Type B pancreatic cell (in vitro differentiated cells): ENCODE results near the gene ELL. TPM values are rescaled to one million over a fixed set of nuclear protein-coding genes. Genes with fewer than 3 reads are reported as not detected.

Experiments
- DNase-seq: peaks from one replicate; pipeline ENCODE4 v3.0.0; 2021; ENCODE audit warnings: mixed read lengths; ENCODE audit not compliant: unreplicated experiment; ENCODE audit errors: extremely low spot score
- H3K27ac Mint-ChIP-seq: 2 replicates; pipeline ENCODE4 v1.8.0; 2021; ENCODE audit warnings: mild to moderate bottlenecking, mixed read lengths
- H3K27me3 Mint-ChIP-seq: 2 replicates; pipeline ENCODE4 v1.8.0; 2021; ENCODE audit warnings: mixed read lengths
- H3K36me3 Mint-ChIP-seq: 2 replicates; pipeline ENCODE4 v1.8.0; 2021; ENCODE audit warnings: mixed read lengths
- H3K4me1 Mint-ChIP-seq: one replicate; pipeline ENCODE4 v1.8.0; 2021; ENCODE audit warnings: mixed read lengths; ENCODE audit not compliant: unreplicated experiment
- H3K4me3 Mint-ChIP-seq: 2 replicates; pipeline ENCODE4 v1.8.0; 2021; ENCODE audit warnings: mild to moderate bottlenecking, mixed read lengths
- H3K9me3 Mint-ChIP-seq: 2 replicates; pipeline ENCODE4 v1.8.0; 2021; ENCODE audit warnings: mixed read lengths
- CTCF ChIP-seq: fragments of 200-600 bp; sonication (generic); conservative IDR thresholded peaks from 2 replicates; pipeline ENCODE4 v1.5.0; 2021; ENCODE audit warnings: antibody characterized with exemption, mild to moderate bottlenecking
- total RNA-seq: library from RNA; stranded (reverse); gene quantifications from 2 replicates; pipeline ENCODE4 v1.2.1, GENCODE V29; 2021; ENCODE audit warnings: low replicate concordance

Gene ELL
- total RNA-seq, 1 donor from 2014 or later = 13.6 TPM

DNA sequence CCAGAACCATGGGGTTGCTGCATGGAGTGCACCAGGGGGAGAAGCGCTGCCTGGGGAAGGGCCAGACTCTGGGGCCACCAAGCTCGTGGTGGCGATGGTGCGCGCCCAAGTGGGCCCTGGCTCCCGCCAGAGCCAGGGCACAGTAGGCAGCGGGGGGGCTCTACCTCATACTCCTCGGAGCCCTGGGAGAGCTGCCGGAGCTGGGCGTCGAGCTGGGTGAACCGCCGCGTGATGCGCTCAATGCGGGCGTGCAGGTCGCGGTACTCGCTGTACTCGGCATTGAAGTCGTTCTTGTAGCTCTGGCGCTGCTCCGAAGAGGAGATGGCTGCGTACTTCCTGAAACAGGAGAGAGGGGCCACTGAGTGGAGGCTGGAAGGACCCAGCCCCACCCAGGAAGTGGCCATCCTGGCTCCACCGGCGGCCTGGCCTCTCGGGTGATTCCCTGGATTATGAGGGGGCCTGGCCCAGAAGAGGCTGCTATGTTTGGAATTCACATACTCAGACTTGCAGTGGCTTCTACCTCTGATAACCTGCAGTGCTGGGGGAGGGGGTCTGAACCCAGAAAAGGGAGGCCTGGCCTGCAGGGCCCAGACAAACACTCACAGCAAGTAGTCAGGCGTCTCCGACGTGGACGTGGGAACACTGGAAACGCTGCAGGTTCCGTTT is 75.6 kb downstream of the ELL start:
- H3K4me1 Mint-ChIP-seq = peaks cover 12% of the 10 kb centered on the region
- H3K36me3 Mint-ChIP-seq = peaks cover 5% of the 10 kb centered on the region
- H3K27ac Mint-ChIP-seq = no peak overlapping the region
- no peak for DNase-seq
- no peaks in the 10 kb centered on the region for H3K27me3 Mint-ChIP-seq
- TF ChIP-seq CTCF = no peak
- H3K9me3 Mint-ChIP-seq = no peaks in the 10 kb centered on the region
- no peak overlapping the region for H3K4me3 Mint-ChIP-seq

- Mint-ChIP-seq H3K27ac (no peak overlapping the region), H3K4me3 (no peak overlapping the region), H3K36me3 (peaks cover 5% of the 10 kb centered on the region), H3K4me1 (peaks cover 9% of the 10 kb centered on the region), H3K9me3 (no peaks in the 10 kb centered on the region), H3K27me3 (no peaks in the 10 kb centered on the region)
- TF ChIP-seq CTCF = no peak
- DNase-seq = no peak
Observed at GRCh38 chr19:18445262-18445948, 76.5 kb downstream of the ELL start.

DNA sequence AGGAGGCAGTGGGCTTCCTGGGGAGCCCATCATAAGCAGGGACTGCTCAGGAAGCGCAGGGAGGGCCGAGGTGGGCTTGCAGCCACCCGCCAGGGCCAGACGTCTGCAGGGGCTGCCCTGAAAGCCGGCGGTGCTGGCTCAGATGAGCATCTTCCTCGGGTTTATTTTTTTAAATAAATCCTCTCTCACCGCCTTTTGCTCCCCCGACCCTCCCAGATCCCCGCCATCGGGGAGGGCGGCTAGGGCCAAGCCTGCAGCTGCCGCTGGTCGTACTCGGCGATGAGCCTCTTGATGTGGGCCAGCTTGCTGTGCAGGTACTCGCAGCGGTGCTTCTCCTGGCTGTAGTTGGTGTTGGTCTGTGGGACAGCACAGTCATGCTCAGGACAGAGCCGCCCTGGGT is 77.4 kb downstream of the ELL start:
- Mint-ChIP-seq H3K9me3 (no peaks in the 10 kb centered on the region), H3K4me1 (peaks cover 12% of the 10 kb centered on the region), H3K27me3 (no peaks in the 10 kb centered on the region), H3K27ac (no peak overlapping the region), H3K36me3 (peaks cover 5% of the 10 kb centered on the region), H3K4me3 (no peak overlapping the region)
- no peak for TF ChIP-seq CTCF
- no peak for DNase-seq

DNA sequence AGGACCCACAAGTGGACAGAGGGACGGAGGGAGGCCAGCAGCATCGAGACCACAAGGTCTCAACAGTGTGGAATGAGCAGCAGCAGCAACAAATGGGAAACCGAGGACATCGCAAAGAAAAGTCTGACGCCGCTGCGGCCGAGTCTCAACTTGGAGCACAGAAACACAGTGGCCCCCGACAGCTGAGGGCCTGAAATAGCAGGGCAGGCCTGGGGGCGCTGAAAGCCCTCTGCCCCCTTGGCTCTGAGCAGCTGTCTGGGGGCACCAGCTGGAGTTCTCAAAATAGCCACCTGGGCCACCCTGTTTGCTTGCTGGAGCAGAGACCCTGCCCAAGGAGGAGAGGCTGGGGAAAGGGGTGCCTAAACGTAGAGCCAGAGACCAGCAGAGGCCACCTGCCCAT is 78.0 kb downstream of the ELL start:
- peaks cover 5% of the 10 kb centered on the region for H3K36me3 Mint-ChIP-seq
- H3K27me3 Mint-ChIP-seq = no peaks in the 10 kb centered on the region
- H3K4me1 Mint-ChIP-seq = peaks cover 19% of the 10 kb centered on the region
- no peak for DNase-seq
- no peak for TF ChIP-seq CTCF
- no peak overlapping the region for H3K4me3 Mint-ChIP-seq
- H3K9me3 Mint-ChIP-seq = no peaks in the 10 kb centered on the region
- H3K27ac Mint-ChIP-seq = no peak overlapping the region

DNA sequence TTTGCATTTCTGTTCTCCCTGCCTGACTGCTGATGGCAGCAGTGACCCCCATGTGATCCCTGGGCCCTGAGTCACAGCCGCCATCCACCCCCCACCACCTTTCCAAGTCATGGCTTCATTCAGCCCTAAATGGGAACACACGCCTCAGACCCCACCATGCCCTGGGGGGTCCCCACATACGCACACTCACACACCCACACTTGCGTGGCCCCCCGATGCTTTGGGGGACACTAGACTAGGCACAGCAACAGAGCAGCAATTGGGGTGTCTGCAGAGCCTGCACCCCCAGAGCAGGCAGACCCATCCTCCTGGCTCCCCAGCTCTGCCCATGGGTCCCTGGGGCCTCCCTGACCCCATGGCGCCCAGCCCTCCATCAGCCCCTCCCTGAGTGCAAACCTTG is 78.5 kb downstream of the ELL start:
- DNase-seq = no peak
- TF ChIP-seq CTCF = no peak
- Mint-ChIP-seq H3K4me3 (no peak overlapping the region), H3K27ac (no peak overlapping the region), H3K9me3 (no peaks in the 10 kb centered on the region), H3K27me3 (no peaks in the 10 kb centered on the region), H3K36me3 (peaks cover 5% of the 10 kb centered on the region), H3K4me1 (peaks cover 19% of the 10 kb centered on the region)
